Measurements from ENCODE around the gene SLAMF1.

DNA sequence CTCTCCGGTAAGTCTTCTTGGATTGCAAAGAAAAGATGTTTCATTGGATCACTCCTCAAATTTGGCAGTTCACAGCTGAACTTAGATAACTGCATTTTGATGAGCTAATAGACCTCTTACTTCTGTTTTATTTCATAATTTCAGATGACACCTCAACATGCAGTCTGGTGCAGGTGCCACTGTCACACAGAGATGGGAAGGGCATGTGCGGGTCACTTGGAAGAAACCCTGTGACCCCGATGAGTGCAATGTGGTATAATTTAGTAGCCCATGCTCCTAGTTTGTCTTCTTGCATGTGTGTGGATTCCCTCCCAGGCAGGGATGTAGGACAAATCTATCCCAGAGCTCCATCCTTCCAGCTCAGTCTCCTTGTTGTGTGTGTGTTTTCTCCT lies 481 bp upstream of the SLAMF1 start:
- TF ChIP-seq EZH2phosphoT487 (IDR thresholded peaks at IDR 0.05; ENCODE audit: low read length), result no peak
- TF ChIP-seq, protein P1, sequence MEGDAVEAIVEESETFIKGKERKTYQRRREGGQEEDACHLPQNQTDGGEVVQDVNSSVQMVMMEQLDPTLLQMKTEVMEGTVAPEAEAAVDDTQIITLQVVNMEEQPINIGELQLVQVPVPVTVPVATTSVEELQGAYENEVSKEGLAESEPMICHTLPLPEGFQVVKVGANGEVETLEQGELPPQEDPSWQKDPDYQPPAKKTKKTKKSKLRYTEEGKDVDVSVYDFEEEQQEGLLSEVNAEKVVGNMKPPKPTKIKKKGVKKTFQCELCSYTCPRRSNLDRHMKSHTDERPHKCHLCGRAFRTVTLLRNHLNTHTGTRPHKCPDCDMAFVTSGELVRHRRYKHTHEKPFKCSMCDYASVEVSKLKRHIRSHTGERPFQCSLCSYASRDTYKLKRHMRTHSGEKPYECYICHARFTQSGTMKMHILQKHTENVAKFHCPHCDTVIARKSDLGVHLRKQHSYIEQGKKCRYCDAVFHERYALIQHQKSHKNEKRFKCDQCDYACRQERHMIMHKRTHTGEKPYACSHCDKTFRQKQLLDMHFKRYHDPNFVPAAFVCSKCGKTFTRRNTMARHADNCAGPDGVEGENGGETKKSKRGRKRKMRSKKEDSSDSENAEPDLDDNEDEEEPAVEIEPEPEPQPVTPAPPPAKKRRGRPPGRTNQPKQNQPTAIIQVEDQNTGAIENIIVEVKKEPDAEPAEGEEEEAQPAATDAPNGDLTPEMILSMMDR (IDR thresholded peaks at IDR 0.05; ENCODE audit: low read length), result no peak

Measured in MM.1S (cell line).